HEK293T (cell line): Measurements from ENCODE around the gene AGPAT2.

Experiments used
- CTBP1 ChIP-seq: fragments of 450-650 bp; IDR thresholded peaks from 2 replicates; pipeline ENCODE4 v1.6.1; 2016; ENCODE audit warnings: borderline replicate concordance
- FOXA1 ChIP-seq: fragments of 450-650 bp; IDR thresholded peaks from 2 replicates; pipeline ENCODE4 v1.6.1; 2016; ENCODE audit warnings: mild to moderate bottlenecking
- NFRKB ChIP-seq: fragments of 450-650 bp; IDR thresholded peaks from 2 replicates; pipeline ENCODE4 v1.6.1; 2016; ENCODE audit warnings: mild to moderate bottlenecking, moderate library complexity
- SP1 ChIP-seq: fragments of 450-650 bp; IDR thresholded peaks from 2 replicates; pipeline ENCODE4 v1.6.1; 2017

- TF ChIP-seq CTBP1 = no peak
- TF ChIP-seq FOXA1 = no peak
- TF ChIP-seq NFRKB = no peak
- no peak for TF ChIP-seq SP1
Observed at GRCh38 chr9:136628268-136628667, 59.0 kb downstream of the AGPAT2 start.
